ENCODE measurements around the gene GABBR2.

- TF ChIP-seq EZH2 (optimal IDR thresholded peaks at IDR 0.05; ENCODE audit: low read depth, low read length) (no peak), CTCF (IDR thresholded peaks at IDR 0.05; ENCODE audit: low read length) (no peak), EZH2phosphoT487 (IDR thresholded peaks at IDR 0.05; ENCODE audit: low read length) (no peak)
These were observed 42.5 kb upstream of the GABBR2 start for GRCh38 chr9:98751210-98751609.

All from MM.1S (cell line).